GM23338 (cell line): Measurements from ENCODE around the gene GPR4.

ENCODE experiments used
- CREB1 ChIP-seq: fragments of 250-450 bp; sonication (Bioruptor Pico); IDR thresholded peaks from 2 replicates; pipeline ENCODE4 v1.5.0; 2020; ENCODE audit warnings: low read depth, mild to moderate bottlenecking, moderate library complexity
- CTCF ChIP-seq, 2 experiments: fragments of 200-600 bp in 1 of 2; sonication (generic) in 1 of 2; conservative IDR thresholded peaks; 2 replicates each; pipeline versions ENCODE4 v1.5.1 to v1.6.1; 2016 to 2017; ENCODE audit warnings: antibody characterized with exemption in 2 of 2, low read depth in 2 of 2, mild to moderate bottlenecking in 2 of 2, moderate library complexity in 1 of 2
- POLR2AphosphoS5 ChIP-seq: IDR thresholded peaks from 2 replicates; pipeline ENCODE4 v1.6.1; 2016; ENCODE audit warnings: antibody characterized with exemption, low read depth
- REST ChIP-seq: IDR thresholded peaks from one replicate; pipeline ENCODE4 v1.6.1; 2018; ENCODE audit warnings: antibody characterized with exemption; ENCODE audit not compliant: unreplicated experiment

GRCh38 chr19:45584332-45585157 lies 17.5 kb downstream of the GPR4 start, which contains the start of gene OPA3:
- TF ChIP-seq POLR2AphosphoS5 (peak; percentile 79), CTCF (conservative IDR thresholded peaks at IDR 0.05; ENCODE audit: low read depth in 2 of 2) (no peak), REST (no peak), CREB1 (CRISPR knock-in tag) (peak; percentile 97)
